ENCODE data around the gene KRT23. TPM values are rescaled to one million over a fixed set of nuclear protein-coding genes. Genes with fewer than 3 reads are reported as not detected.

The KRT23 gene
- total RNA-seq, 1 experiment from 2014 or later, result not detected

DNA sequence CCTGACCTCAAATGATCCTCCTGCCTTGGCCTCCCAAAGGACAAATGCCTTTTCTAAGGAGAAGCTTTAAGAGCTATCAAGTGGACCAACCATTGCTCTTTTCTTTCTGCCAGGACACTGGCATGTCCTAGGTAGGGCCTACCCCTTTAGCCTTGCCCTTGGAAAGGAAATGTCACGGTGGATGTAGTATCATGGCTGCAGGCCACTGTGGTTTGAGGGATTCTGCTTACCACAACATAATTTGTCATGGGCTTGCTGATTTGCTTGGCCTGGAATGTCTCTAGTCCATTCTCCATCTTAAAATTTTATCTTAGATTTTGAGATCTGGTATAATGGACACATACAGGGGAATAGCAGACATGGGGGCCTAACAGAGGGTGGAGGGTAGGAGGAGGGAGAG is 58.4 kb downstream of the KRT23 start:
- no peak for TF ChIP-seq CTCF (conservative IDR thresholded peaks at IDR 0.05)
- no peak overlapping the region for H4K91ac ChIP-seq (ENCODE audit: insufficient read length, low read depth, low read length)
- Mint-ChIP-seq H3K4me1 (peaks cover 13 to 16% of the 10 kb centered on the region in 2 experiments), H3K27ac (no peak overlapping the region), H3K9me3 (no peaks in the 10 kb centered on the region), H3K4me3 (no peak overlapping the region), H3K27me3 (ENCODE audit: low read depth) (peaks cover 2% of the 10 kb centered on the region), H3K36me3 (ENCODE audit: insufficient read depth in 1 of 3, low read depth in 3 of 3) (no peaks in the 10 kb centered on the region)
- H2AK5ac ChIP-seq (ENCODE audit: insufficient read length, low read length), result no peak overlapping the region
- no peak overlapping the region for H2BK15ac ChIP-seq (ENCODE audit: low read depth, low read length)
- WGBS (ENCODE audit: extremely low coverage, insufficient read length, low lambda C conversion rate), result no CpG with 5 or more reads among the region's 1 CpG
- H3K79me1 ChIP-seq (ENCODE audit: insufficient read depth, low read depth, low read length, poor library complexity, severe bottlenecking), result no peaks in the 10 kb centered on the region
- H3K9ac ChIP-seq (ENCODE audit: extremely low read depth, insufficient read length, low read length), result no peak overlapping the region
- no peak overlapping the region for H2BK120ac ChIP-seq (ENCODE audit: low read depth, low read length, poor library complexity, severe bottlenecking)
- no peaks in the 10 kb centered on the region for H3K9me3 ChIP-seq (ENCODE audit: control insufficient read depth, low read depth, low read length)
- no peak overlapping the region for H3K23ac ChIP-seq (ENCODE audit: insufficient read length, low read depth, low read length)
- no peak overlapping the region for H3K18ac ChIP-seq (ENCODE audit: insufficient read length, low read depth, low read length)
- H3T11ph ChIP-seq (ENCODE audit: low read length), result no peak overlapping the region
- no peak overlapping the region for H2BK20ac ChIP-seq (ENCODE audit: low read depth, low read length, poor library complexity, severe bottlenecking)
- no peak overlapping the region for H4K8ac ChIP-seq (replicated peaks; ENCODE audit: insufficient read length, low read depth, low read length)
- H3K4ac ChIP-seq (ENCODE audit: low read depth, low read length), result no peak overlapping the region
- no peaks in the 10 kb centered on the region for H3K4me1 ChIP-seq (ENCODE audit: insufficient read depth, low read length)
- no peak overlapping the region for H2AFZ ChIP-seq (ENCODE audit: low read length)
- no peak overlapping the region for H4K5ac ChIP-seq (ENCODE audit: insufficient read length, low read depth, low read length)
- no peaks in the 10 kb centered on the region for H4K20me1 ChIP-seq (ENCODE audit: control insufficient read depth, insufficient read depth, insufficient read length)
- H3K56ac ChIP-seq (ENCODE audit: insufficient read length, low read depth, low read length), result no peak overlapping the region
- no peaks in the 10 kb centered on the region for H3K23me2 ChIP-seq (ENCODE audit: insufficient read length, low read depth, low read length, poor library complexity, severe bottlenecking)
- H3K27me3 ChIP-seq (ENCODE audit: insufficient read depth, low read length), result no peaks in the 10 kb centered on the region
- no peak overlapping the region for H2BK5ac ChIP-seq (ENCODE audit: insufficient read length, low read length)
- DNase-seq, result no peak
- no peak overlapping the region for H2BK12ac ChIP-seq (ENCODE audit: insufficient read length, low read depth, low read length)
- no peak overlapping the region for H3K4me2 ChIP-seq (ENCODE audit: insufficient read depth, insufficient read length, low read length)
- H3K27ac ChIP-seq (ENCODE audit: insufficient read length, low read depth, low read length), result no peak overlapping the region
- no peaks in the 10 kb centered on the region for H3K79me2 ChIP-seq (ENCODE audit: insufficient read depth, low read length)
- H3K14ac ChIP-seq (ENCODE audit: insufficient read depth, low read length), result no peak overlapping the region

Measured in H9 (cell line).